GM19328 (cell line): ENCODE measurements around the gene CBX5.
"Not testable (repeated sequence)": the region's sequence is repeated elsewhere in the genome, so short reads cannot be mapped to it uniquely, and the experiment has no call there.

ENCODE experiments used
- ATAC-seq: cut with Tn5 transposase; IDR thresholded peaks from one replicate; pipeline ENCODE4 v1.9.1; 2021; ENCODE audit warnings: mild to moderate bottlenecking, moderate library complexity; ENCODE audit not compliant: unreplicated experiment

CBX5 gene

DNA sequence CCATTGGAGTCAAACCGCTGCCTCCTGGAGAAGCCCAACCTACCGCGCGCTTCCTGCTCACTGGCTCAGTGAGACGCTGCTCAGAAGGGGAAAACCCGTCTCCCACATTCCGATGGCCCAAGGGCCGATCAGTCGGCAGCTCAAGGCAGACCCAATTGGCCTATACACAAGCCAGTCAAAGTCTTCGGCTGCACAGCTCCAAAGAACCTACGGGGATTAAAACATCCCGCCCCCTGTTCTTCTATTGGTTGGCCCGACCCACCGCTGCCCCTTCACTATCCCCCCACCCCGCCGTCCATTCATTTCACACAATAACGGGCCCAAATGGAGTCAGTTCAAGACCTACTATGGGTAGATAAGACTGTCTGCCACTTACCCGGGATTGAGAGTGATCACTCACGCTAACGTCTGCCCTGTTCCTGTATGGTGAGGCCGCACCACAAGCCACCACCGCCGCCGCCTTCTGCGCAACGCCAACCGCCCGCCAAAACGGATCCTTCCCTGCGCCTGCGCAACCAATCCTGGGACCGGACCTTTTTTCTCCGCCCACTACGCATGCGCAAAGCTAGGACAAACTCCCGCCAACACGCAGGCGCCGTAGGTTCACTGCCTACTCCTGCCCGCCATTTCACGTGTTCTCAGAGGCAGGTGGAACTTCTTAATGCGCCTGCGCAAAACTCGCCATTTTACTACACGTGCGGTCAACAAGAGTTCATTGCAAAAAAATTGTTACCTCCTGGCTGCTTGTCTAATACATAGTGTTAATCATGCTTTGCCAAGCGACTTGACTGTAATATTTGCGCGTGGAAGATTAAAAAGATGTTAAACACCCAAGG is at the start of gene CBX5:
TSS of gene CBX5 (minus strand) at position 491 of the 836 bp plus-strand sequence. CDS start 22,472 bp downstream, outside the sequence.
- ATAC-seq, result peak; percentile 64

DNA sequence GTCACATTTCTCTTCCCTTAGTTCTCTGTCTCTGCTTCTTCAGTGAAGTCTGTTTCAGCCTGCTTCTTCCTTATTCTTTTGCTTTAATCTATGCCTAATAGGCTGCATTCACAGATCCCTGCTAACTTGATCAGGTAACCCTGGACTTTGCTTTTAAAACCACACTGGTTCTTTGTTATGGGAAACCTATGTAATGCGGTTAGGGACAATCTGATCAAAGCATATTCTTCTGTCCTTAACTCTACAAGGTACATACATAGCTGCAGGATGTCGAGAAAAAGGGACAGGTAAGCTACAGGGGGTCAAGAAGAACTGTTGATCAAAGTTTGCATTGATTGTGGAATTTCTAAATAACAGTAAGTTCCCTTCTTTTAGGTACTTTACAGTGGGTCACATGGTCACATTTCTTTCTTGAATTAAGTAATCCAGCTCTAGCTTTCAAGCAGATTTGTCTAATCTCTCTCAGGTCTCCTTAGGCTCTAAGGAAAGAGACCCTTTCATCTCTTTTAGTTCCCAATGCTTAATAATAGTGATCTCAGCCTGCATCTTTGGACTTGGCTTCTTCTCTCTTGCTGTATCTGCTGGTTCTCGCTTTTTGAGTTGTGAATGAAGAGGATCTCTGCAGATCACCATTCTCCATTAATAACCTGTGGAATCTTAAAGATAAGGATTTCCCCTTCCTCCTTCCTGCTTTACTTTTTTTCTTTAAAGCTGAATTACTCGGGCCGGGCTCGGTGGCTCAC is 48.8 kb upstream of the CBX5 start:
- ATAC-seq, result no peak

DNA sequence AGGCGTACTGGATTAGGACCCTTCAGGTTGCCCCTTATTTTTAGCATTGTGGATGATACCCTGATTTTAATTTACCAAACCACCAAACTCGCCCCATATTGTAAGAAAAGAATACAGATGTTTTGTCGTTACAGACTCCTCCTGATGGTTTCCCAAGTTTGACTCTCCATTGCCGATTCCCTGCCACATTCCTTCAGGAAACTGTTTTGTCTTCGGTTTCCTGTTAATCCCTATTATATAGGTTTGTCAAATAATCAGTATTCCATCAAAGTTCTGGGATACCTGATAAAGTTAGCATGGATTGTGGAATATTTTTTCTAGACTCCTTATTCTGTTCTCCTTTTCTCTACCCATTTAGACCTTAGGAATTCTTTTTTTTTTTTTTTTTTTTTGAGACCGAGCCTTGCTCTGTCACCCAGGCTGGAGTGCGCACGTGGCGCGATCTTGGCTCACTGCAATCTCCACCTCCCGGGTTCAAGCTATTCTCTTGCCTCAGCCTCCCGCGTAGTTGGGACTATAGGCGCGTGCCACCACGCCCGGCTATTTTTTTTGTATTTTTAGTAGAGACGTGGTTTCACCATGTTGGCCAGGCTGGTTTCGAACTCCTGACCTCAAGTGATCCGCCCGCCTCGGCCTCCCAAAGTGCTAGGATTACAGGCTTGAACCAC is 45.7 kb upstream of the CBX5 start:
- ATAC-seq, result not testable (repeated sequence)

DNA sequence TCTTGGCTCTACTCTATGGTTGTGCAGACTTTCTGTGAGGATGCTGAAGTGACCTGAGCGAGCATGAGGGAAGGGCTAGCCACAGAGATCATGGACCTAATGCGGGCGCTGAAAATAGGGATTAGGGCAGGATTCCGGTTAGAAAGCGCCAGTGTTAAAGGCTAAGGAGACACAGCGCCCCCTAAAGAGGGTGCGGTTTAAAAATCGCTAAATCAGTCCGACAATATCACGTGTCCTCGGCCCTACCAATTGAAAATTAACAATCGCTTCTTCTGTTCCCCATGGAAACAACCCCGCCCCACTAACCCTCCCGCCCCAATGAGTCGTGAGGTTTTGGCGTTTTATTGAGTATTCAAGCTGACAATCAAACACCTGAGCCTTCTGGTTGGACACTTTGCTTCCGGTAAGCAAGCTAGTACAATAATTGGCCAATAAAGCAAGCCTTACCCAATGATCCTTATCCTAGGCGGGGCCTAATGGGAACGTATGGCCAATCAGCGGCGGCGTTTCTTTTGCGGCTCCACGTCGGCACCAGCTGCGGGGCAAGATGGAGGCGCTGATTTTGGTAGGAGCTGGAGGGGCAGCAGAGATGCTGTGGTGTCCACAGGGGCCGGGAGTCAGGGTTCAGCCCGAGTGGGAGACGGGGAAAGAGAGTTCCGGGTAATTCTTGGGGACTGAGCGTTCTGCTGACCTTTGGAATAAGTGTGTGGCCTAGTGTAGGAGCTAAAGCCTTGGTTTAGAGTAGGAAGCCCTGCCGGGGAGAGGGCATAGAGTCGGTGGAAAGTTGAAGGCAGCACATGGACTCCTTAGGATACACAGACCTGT is 44.9 kb upstream of the CBX5 start, which contains the start of gene COPZ1:
TSS of gene COPZ1 (plus strand) at position 515 of the 825 bp plus-strand sequence. CDS start at position 548, 33 bp downstream.
- peak; percentile 99 for ATAC-seq

DNA sequence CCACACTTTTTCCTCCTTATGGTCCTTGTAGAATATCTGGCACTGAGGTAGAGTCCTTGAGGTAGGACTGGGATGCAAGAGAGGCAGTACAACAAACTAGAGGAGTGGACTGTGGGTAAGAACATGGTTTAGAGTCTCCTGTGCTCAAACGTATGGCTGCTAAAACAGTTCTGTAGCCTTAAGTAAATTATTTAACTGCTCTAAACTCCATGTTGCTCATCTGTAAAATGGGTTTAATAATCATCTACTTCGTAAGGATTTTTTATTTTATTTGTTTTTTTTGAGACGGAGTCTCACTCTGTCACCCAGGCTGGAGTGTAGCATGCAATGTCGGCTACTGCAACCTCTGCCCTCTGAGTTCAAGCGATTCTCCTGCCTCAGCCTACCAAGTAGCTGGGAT is 41.4 kb upstream of the CBX5 start:
- ATAC-seq, result no peak

DNA sequence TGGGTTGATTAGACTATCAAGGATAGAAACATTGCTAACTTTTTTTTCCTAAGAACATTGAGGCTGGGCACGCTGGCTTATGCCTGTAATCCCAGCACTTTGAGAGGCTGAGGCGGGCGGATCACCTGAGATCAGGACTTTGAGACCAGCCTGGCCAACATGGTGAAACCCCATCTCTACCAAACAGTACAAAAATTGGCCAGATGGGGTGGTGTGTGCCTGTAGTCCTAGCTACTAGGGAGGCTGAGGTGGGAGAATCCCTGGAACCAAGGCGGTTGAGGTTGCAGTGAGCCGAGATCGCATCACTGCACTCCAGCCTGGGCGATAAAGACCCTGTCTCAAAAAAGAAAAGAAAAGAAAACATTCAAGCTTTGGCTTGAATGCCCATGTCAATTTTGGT is 32.4 kb upstream of the CBX5 start:
- ATAC-seq, result not testable (repeated sequence)

DNA sequence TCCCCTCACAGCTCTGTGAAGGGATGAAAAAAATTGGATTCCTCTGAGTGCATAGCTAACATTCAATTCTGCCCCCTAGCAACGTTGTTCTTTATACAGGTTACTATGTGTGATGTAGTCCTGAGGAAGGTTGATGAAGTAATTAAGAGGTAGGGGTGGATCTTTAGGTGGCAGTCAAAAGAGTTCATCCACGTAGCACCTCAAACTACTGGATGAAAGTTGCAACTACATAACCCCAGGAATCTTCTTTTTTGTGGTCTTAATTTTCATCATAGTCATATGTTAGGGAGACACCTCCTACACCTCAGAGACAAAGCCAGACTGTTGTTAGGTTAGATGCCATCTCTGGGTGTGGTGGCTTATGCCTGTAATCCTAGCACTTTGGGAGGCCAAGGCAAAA is 31.1 kb upstream of the CBX5 start:
- no peak for ATAC-seq

DNA sequence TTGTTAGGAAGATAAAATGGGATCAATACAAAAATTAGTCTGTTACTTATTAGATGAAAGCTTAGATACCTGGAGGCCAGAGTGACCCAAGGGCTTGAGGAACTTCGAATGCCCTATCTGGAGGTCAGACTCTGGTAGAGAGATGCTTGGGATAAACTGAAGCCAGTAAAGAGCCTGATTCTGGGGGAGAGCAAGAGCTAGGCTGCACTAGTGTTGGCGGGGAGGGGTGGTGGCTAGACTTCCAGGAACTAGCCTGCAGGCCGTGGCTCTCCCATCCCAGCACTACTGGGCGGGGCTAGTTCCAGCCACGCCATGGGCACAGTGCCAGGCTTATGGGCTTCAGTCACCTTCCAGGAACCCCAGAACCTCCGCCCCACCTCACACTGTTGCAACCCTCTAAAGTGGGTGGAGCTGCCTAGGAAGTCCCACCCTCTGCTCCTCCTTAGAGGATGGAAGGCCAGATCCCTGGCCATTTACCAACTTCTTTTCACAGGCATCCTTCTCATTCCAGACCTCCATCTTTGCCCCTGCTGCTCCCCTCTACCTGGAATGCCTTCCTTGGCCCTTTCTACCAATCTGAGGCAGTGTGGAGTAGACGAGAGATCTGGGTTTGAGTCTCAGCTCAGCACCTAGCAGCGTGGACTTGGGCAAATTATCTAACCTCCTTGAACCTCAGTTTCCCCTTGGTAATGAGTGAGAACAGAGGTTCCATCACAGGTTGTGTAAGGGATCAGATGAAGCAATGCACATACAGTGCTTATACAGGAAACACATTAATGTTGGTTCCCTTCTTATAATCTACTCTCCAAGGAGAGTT is 27.2 kb upstream of the CBX5 start:
- no peak for ATAC-seq

DNA sequence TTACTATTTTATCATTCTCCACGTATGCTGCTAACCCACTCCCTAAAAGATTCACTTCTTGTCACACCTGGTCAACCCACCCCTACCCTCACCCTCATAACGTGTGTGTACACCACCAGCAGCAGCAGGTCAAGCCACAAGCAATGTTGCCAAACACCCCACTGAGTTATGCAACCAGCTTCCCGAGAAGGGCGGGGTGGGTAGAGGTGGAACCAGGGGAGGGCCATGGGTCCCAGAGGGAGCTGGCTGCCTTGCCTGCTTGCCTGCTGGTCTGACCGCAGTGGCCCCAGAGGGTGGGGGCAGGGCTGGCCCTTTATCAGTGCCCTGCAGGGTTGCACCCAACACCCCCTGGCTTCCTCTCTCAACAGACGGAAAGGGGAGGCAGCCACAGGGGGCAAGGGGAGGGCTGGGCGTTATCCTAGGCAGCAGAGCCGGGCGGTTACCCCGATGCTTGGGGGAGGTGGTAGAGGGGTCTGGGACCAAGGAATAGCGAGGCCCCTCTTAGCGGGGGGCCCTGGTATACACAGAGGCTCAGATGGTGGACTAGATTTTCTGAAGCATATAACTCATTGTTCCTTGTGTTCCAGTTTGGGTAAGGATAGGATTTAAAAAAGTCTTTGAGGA is 24.4 kb upstream of the CBX5 start:
- ATAC-seq, result no peak

DNA sequence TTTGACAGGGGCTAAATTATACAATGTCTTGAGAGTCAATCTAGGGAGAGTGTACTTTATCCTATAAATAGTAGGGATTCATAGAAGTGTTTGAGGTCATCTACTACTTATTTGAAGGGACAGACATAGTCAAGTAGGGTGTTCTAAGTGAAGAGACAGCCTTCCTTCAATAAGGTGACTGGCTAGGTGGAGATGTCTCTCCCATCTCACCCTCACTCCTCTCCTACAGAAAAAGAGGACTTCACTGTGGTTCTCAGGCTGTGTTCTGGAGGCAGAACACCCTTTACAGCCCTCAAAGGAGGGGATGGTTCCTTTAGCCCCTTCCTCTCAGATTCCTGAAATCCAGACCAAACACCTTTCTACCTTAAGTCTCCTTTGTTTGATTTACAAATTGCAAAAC is 23.7 kb upstream of the CBX5 start:
- no peak for ATAC-seq

DNA sequence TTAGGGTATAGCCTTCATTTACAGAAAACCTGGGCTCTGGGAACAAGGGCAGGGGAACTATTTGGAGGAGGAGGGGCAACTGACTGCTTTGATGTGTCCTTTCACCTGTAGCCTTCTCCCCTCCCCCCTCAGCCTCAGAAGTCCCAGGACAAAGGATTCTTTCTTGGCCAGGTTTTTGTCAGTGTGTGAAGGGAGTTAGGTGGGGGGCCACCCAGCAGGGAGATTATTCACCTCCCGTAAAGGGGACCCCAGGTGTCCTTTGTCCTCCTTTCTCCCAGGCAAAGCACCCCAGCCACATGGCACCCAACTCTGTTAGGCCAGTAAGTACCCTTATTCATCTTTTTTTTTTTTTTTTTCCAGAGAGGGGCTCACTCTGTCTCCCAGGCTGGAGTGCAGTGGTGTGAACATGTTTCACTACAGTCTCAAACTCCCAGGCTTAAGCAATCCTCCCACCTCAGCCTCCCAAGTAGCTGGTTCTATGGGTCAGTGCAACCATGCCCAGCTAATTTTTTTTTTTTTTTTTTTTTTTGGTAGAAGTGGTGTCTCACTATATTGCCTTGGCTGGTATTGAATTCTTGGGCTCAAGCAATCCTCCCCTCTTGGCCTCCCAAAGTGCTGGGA is 21.6 kb upstream of the CBX5 start:
- ATAC-seq, result no peak

DNA sequence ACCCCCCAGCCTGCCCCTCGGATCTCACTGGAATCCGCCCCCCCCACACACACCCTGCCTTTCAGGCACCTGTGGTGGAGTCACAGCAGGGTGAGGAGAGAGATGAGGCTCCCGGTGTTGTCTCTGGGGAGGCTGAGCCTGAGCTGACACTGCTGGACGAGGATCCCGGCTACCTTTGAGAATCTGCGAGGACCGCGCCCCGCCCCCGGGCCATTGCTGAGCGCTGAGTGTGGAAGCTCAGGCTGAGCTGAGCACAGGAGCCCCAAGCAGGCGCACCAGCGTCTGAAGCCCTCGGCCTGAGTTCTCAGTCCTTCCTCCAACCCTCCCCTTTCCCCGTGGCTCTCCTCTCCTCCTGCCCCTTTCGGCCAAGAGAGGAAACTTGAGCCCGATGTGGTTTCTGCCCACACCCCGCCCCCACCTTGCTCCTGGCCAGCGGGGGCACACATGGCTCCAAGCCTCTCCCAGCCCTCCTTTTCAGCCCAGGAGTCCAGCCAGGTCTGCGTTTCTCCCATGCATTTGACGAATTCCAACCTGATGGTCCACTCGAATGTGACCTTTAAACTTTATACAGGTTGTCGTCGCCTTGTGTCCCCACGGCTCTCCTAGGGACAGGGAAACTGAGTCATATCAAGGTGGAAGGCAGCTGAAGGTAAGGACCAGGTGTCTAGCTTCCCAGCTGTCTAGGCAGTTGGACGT is 21.0 kb upstream of the CBX5 start, which contains the start of gene NFE2:
TSS of gene NFE2 (minus strand) at position 284 of the 696 bp plus-strand sequence. CDS start 5,767 bp downstream, outside the sequence.
- no peak for ATAC-seq

DNA sequence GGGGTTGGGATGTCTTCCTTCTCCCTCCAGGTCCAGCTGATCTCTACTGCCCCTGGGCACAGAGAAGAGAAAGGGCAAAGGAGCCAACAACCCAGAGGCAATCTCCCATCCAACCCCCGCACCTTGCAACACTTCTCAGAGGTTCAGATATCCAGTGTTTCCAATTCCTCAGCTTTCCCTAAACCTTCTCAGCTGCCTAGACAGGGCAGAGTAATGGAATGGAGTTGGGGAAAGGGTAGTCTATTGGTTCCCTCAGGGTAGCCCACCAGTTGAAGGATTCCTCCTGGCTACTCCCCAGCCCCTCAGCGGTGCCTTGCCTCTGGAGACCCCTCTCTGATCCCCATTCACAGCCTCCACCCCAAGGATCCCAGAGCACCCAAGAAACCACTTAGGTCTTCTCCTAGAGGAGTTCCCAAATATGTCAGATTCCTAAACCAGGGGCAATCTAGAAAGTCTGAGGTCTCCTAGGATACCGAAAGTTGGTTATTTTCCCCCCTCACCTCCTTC is 20.4 kb upstream of the CBX5 start:
- ATAC-seq, result no peak

DNA sequence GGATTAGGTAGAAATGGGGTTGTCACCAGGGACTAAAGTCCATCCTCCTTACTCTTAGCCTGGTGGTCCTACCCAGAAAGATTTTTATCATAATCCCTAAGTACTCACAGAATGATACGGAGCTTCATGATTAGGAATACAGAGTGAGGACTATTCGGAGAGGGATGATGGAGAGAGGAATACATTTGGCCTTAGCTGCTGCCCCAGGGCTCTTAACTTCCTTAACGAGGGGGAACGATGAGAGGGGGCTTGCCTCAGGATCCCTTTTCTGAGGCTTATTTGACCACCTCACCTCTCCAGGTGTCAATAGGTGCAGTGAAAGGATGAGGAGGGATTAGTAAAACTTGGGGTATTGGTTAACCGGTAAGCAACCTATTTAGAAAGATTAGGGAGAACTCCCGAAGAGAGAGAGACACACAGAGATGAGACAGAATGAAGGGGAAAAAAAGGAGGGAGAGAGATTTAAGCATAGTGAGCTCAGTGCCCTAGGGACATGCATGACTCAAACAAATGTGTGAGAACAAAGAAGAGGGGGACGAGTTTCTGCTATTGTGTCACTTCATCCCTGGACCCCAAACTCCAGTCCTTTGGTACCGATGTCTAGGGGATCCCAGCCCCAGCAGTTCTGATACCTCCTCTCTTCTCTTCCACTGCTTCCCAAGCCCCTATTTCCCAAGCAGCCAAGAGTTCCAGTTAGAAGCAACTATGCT is 19.7 kb upstream of the CBX5 start:
- ATAC-seq, result no peak

DNA sequence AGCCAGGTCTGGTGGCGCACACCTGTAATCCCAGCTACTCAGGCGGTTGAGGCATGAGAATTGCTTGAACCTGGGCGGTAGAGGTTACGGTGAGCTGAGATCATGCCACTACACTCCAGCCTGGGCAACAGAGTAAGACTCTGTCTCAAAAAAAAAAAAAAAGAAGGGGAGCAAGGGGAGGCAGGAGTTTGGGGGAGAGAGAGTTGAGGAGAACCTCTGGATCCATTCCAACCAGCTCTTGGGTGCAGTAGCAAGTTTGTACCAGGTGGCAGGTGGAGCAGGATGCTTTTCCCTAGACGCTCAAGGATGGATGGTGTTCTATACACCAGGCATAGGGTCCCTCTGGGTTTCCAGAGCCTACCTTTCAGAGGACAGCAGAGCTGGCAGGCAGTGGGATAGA is 19.0 kb upstream of the CBX5 start:
- ATAC-seq, result no peak

DNA sequence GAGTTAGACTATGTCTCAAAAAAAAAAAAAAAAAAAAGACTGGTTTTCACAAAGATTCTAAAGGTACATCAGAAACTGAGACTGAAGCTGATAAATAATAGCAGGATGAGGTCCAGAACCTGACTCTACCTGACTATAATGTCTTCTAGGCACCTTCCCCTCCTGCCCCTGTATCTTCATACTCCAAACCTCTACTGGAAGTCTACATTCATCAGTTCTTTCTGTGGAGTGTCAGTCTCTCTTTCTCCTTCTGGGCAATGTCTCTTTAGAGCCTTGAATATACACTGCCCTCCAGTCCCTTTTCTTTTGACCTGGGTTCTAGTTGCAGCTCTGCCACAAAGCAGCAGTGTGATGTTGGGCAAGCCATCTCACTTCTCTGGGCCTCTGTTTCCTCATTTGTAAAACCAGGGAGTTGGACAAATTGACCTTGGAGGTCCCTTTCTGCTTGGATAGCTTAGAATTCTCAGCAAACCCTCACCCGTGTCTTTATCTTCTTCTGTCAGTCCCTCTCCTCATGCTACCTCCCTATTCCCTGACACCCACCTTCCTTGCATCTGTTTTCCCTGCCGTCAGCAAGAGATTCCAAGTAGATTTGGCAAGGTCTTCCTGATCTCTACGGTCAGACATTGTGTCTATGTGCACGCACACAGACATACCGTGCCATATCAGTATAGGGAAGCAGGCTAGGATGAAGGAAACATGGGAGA is 16.6 kb upstream of the CBX5 start:
- no peak for ATAC-seq
